Activated CD4-positive, alpha-beta T cell treated with anti-CD3 and anti-CD28 coated beads for 24 hours (primary cell): ENCODE data around the gene IGFBP4.

Source experiments
- DNase-seq, 2 donors: peaks; one replicate each; pipeline ENCODE4 v3.0.0-alpha.2; 2020; ENCODE audit warnings: low read depth in 2 of 2

IGFBP4 gene

GRCh38 chr17:40490289-40490853 is 47.1 kb downstream of the IGFBP4 start:
- DNase-seq, result no peak

- DNase-seq, result no peak
These were observed 47.7 kb downstream of the IGFBP4 start for GRCh38 chr17:40490982-40491381.

GRCh38 chr17:40491486-40491885 is 48.2 kb downstream of the IGFBP4 start:
- no peak for DNase-seq

GRCh38 chr17:40493697-40494096 is 50.4 kb downstream of the IGFBP4 start:
- DNase-seq, result no peak

GRCh38 chr17:40495140-40495539 is 51.9 kb downstream of the IGFBP4 start:
- DNase-seq, result no peak

GRCh38 chr17:40496170-40496569 is 52.9 kb downstream of the IGFBP4 start:
- no peak for DNase-seq

- DNase-seq, result no peak
These were observed 53.6 kb downstream of the IGFBP4 start for GRCh38 chr17:40496634-40497420.

GRCh38 chr17:40497695-40498094 is 54.4 kb downstream of the IGFBP4 start:
- DNase-seq, result no peak

GRCh38 chr17:40498281-40499084 is 55.2 kb downstream of the IGFBP4 start:
- no peak for DNase-seq

GRCh38 chr17:40499551-40500189 is 56.4 kb downstream of the IGFBP4 start:
- DNase-seq, result no peak

GRCh38 chr17:40500190-40500589 is 56.9 kb downstream of the IGFBP4 start:
- no peak for DNase-seq

- DNase-seq, result no peak
These were observed 57.5 kb downstream of the IGFBP4 start for GRCh38 chr17:40500709-40501108.

GRCh38 chr17:40501499-40501911 is 58.3 kb downstream of the IGFBP4 start, which contains the start of gene TNS4:
TSS of gene TNS4 (minus strand) at chr17:40501623. CDS start at chr17:40496425, 5,198 bp downstream.
- DNase-seq, result no peak

- DNase-seq, result no peak
These were observed 59.5 kb downstream of the IGFBP4 start for GRCh38 chr17:40502716-40503115.

- no peak for DNase-seq
These were observed 59.9 kb downstream of the IGFBP4 start for GRCh38 chr17:40503154-40503553.

GRCh38 chr17:40506786-40507185 is 63.5 kb downstream of the IGFBP4 start:
- DNase-seq, result no peak
